ENCODE measurements around the gene DCTN4.

DNA sequence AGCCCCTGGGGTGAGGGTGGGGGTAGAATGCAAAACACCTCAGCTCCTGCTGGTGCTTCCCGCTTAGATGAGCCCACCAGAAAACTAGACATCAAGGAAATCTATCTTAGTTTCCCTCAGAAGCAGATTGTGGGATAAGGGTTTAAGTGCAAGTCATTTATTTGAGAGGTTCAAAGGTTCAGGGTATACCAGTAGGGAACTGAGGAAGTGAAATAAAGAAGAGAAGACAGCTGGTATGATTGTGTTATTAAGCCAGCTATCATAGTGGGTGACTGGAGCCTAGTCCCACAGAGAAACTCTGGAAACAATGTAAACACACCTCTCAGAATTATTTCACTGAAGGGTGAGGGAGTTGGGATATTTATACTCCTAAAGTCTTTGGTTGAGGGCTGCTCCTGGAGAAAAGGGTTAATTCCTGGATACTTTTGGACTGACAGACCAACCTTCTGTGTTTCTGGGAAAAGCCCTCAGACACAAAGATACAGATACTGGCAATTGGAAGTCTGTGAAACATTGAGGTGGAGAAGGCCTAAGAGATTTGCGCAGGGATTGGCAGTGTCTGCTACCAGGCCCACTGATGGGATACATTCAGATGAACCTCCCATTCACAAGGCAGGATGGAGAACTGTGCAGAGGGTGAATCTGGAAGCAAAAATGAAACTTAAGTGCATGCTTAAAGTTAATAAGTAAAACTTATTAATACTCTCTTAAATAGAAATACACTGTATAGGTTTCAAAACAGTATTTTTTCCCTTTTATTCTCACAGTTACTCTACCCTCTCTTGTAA lies 6.4 kb upstream of the DCTN4 start:
- TF ChIP-seq, protein P1, sequence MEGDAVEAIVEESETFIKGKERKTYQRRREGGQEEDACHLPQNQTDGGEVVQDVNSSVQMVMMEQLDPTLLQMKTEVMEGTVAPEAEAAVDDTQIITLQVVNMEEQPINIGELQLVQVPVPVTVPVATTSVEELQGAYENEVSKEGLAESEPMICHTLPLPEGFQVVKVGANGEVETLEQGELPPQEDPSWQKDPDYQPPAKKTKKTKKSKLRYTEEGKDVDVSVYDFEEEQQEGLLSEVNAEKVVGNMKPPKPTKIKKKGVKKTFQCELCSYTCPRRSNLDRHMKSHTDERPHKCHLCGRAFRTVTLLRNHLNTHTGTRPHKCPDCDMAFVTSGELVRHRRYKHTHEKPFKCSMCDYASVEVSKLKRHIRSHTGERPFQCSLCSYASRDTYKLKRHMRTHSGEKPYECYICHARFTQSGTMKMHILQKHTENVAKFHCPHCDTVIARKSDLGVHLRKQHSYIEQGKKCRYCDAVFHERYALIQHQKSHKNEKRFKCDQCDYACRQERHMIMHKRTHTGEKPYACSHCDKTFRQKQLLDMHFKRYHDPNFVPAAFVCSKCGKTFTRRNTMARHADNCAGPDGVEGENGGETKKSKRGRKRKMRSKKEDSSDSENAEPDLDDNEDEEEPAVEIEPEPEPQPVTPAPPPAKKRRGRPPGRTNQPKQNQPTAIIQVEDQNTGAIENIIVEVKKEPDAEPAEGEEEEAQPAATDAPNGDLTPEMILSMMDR (conservative IDR thresholded peaks at IDR 0.05 in 1 of 2, IDR thresholded peaks at IDR 0.05 in 1 of 2; ENCODE audit: extremely low read depth in 1 of 2, insufficient read depth in 1 of 2, low read depth in 1 of 2, low read length in 2 of 2) = no peak
- TF ChIP-seq EZH2 (IDR thresholded peaks at IDR 0.05; ENCODE audit: borderline replicate concordance, low read length) = no peak
